GM21825 (cell line): ENCODE data around the gene LTBP2.
"Not testable (repeated sequence)": the region's sequence is repeated elsewhere in the genome, so short reads cannot be mapped to it uniquely, and the experiment has no call there.

Experiments used
- ATAC-seq: cut with Tn5 transposase; IDR thresholded peaks from one replicate; pipeline ENCODE4 v1.9.1; 2021; ENCODE audit warnings: mild to moderate bottlenecking, moderate library complexity; ENCODE audit not compliant: unreplicated experiment

The LTBP2 gene

DNA sequence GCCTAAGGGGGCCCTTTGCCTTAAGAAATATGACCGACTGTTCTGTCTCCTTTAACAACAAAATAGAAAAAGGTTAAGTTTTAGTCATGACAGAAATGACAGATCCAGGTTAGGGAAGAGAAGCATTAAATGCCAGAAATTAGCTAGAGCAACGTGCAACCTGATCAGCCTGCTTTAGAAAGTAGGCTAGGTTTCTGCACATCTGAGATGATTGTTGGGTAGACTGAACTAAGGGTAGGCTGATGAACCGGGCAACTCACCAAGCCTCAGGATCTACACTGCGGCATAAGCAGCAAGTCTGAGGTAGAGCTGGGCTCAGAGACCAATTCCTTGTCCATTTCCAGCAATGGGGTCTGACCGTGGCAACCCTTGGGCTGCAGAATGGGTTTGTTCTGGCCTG is 148.3 kb downstream of the LTBP2 start:
- no peak for ATAC-seq

DNA sequence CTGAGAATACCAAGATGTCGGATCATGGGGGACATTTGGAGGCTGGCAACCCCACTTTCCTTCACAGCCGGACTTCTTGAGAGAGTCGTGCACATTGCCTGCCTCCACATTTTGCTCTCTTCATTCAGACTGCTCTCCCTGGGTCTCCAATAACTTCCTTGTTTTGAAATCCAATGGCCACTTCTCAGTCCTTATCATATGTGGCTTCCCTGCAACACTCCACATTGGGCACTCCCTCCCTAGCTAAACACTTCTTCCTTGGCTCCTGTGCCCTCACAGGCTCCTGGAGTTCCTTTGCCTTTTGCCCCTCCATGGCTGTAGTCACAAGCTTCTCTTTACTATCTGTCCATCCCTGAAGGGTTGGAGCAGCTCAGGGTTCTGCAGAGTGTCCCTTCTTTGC is 149.0 kb downstream of the LTBP2 start:
- no peak for ATAC-seq

DNA sequence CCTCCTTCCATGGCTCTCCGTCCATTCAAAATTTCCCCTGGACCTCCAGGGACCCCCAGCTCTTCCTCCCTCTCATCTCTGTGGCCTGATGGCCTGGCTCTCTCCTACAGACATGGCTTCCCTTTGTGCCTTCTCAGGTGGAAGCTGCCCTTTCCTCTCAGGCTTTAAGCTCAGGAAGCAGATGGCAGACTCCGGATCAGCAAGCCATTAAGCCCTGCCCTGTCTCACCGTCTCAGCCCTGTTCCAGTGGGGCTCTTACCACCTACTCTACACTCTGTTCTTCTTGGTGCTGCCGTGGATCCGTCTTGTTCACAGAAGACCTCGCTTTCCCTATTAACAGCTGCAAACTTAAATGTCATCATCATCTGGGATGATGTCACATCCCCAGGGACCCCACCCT is 152.1 kb downstream of the LTBP2 start:
- no peak for ATAC-seq

DNA sequence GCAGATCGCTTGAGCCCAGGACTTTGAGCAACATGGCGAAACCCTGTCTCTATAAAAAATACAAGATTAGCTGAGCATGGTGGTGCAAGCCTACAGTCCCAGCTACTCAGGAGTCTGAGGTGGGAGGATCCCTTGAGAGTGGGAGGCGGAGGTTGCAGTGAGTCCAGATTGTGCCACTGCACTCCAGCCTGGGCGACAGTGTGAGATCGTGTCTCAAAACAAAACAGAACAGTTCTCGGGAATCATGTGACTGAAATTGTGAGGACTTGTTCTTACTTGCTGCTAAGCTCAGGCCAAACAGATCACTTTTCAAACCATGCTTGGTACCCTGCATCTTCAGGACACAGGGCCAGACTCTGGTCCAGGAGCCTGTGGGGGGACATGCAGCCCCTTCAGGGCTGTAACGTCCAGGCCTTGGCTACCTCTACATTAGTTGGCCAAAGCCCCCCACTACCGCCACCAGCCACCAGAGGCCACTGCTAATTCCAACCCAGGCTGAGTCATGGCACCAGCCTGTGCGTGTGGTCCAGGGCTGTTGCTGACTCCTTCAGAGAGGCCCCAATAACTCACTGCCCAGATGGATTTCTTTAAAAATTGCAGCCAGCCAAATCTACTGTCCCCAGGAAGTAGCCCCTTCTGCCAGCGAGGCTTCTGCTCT is 152.6 kb downstream of the LTBP2 start:
- ATAC-seq: no peak

DNA sequence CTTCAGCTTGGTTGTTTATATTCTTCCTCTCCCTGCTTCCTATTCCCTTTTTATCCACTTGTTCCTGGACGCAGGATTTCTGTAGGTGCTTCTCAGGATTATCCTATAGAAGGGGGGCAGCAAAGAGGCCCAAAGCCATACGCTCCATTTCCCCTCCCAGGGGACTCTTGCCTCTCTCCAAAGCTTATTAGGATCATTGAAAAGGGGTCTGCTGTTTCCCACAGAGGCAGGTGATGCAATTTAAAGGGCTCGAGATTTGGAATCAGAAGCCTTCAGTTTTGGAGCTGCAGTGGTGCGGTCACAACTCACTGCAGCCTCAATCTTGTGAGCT is 154.5 kb downstream of the LTBP2 start:
- ATAC-seq: no peak

DNA sequence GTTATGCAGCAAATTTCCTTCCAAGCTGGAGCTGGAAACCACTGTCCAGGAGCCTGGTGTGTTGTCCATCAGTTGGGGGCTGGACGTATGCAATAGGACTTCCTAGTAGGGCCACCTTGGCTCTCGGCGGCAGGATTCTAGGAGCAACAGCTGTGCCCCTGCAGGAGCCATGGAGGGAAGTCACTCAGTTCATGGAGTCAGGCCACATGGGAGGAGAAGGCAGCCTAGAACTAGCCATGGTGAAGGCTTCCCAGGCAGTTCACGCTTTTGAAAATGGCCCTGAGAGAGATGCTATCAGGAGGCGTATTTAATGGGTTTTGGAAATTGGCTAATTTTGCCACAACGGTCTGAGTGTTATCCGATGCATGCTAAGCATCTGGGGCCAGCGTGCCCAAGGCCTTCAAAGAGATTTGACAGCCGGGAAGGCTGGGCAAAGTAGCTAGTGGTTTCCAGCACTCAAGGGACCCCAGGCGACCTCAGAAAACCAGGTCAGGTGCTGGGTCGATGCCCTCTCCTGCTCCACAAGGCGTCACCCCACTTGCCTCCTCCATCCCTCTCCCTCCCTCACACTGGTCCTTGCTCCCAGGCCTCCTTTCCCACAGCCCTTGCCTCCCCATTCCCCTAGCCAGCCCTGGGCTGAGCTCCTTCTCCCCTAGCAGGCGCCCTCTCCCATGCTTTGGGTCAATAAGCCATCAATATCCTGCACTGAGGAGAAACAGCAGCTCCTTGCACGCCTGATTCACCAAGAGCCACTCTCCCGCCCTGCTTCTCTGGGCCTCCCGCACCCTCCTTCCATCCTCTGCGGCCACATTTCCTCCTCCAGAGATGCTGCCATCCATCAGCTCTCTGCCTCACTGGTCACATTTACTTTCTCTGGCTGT is 155.1 kb downstream of the LTBP2 start:
- ATAC-seq: no peak

DNA sequence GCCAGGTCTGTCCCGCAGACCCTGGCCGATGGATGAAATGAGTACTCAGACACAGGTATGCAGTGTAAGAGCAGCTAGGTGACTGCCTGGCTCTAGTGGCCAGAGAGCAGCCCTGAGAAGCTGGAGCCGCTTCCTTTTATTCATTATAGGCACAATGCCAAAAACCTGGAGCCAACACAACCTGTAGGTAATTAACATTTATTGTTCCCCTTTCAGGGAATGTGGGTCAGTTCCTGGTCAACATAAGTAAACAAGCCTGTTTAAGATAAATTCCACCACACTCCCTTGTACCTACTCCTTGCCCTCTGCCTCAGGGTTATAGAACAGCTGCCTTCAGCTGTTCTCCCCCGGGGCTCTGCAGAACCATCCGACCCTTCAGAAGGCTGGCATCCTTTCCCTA is 157.6 kb downstream of the LTBP2 start:
- not testable (repeated sequence) for ATAC-seq
